Measurements from ENCODE around the gene MUC15.

GRCh38 chr11:26584818-26585217 lies 12.8 kb upstream of the MUC15 start:
- TF ChIP-seq, protein P1, sequence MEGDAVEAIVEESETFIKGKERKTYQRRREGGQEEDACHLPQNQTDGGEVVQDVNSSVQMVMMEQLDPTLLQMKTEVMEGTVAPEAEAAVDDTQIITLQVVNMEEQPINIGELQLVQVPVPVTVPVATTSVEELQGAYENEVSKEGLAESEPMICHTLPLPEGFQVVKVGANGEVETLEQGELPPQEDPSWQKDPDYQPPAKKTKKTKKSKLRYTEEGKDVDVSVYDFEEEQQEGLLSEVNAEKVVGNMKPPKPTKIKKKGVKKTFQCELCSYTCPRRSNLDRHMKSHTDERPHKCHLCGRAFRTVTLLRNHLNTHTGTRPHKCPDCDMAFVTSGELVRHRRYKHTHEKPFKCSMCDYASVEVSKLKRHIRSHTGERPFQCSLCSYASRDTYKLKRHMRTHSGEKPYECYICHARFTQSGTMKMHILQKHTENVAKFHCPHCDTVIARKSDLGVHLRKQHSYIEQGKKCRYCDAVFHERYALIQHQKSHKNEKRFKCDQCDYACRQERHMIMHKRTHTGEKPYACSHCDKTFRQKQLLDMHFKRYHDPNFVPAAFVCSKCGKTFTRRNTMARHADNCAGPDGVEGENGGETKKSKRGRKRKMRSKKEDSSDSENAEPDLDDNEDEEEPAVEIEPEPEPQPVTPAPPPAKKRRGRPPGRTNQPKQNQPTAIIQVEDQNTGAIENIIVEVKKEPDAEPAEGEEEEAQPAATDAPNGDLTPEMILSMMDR (conservative IDR thresholded peaks at IDR 0.05; ENCODE audit: low read depth, low read length), result no peak
- no peak for TF ChIP-seq EZH2 (IDR thresholded peaks at IDR 0.05; ENCODE audit: low read length, unreplicated experiment)

Measured in PC-3 (cell line).